GM21619 (cell line): ENCODE results near the gene SCAPER.
"Not testable (repeated sequence)": the region's sequence is repeated elsewhere in the genome, so short reads cannot be mapped to it uniquely, and the experiment has no call there.

Experiments used
- ATAC-seq: cut with Tn5 transposase; IDR thresholded peaks from one replicate; pipeline ENCODE4 v1.9.1; 2021; ENCODE audit not compliant: unreplicated experiment

Gene SCAPER

GRCh38 chr15:76328106-76328696 lies 576.9 kb downstream of the SCAPER start:
- ATAC-seq: no peak

- ATAC-seq: no peak
These were observed 577.7 kb downstream of the SCAPER start for GRCh38 chr15:76327191-76328105.

- ATAC-seq: no peak
These were observed 579.4 kb downstream of the SCAPER start for GRCh38 chr15:76325704-76326103.

GRCh38 chr15:76324066-76324465 lies 581.1 kb downstream of the SCAPER start:
- no peak for ATAC-seq

- ATAC-seq: no peak
These were observed 583.5 kb downstream of the SCAPER start for GRCh38 chr15:76321602-76322001.

GRCh38 chr15:76321171-76321570 lies 584.0 kb downstream of the SCAPER start:
- ATAC-seq: no peak

- ATAC-seq: no peak
These were observed 585.1 kb downstream of the SCAPER start for GRCh38 chr15:76320012-76320411.

- ATAC-seq: no peak
These were observed 591.4 kb downstream of the SCAPER start for GRCh38 chr15:76313731-76314130.

GRCh38 chr15:76313175-76313567 lies 592.0 kb downstream of the SCAPER start:
- not testable (repeated sequence) for ATAC-seq

GRCh38 chr15:76312540-76313174 lies 592.5 kb downstream of the SCAPER start:
- no peak for ATAC-seq

GRCh38 chr15:76311100-76311953 lies 593.8 kb downstream of the SCAPER start, which contains the start of gene ETFA:
Gene ETFA, minus strand, starts transcription at chr15:76311469. Its CDS starts 81 bp downstream, at chr15:76311388.
- ATAC-seq: peak; percentile 96

- ATAC-seq: no peak
These were observed 594.6 kb downstream of the SCAPER start for GRCh38 chr15:76310475-76311099.

GRCh38 chr15:76309601-76310330 lies 595.4 kb downstream of the SCAPER start:
- ATAC-seq: no peak

- ATAC-seq: no peak
These were observed 601.2 kb downstream of the SCAPER start for GRCh38 chr15:76303909-76304308.

GRCh38 chr15:76299786-76300185 lies 605.4 kb downstream of the SCAPER start:
- no peak for ATAC-seq

GRCh38 chr15:76298986-76299385 lies 606.2 kb downstream of the SCAPER start:
- ATAC-seq: no peak

GRCh38 chr15:76297951-76298350 lies 607.2 kb downstream of the SCAPER start:
- ATAC-seq: not testable (repeated sequence)
